ENCODE data around the gene S100PBP.
A peak's percentile ranks its signal among the peaks of the same experiment; 100 is the strongest.

S100PBP gene
- 102 to 154 (median 129) reads per million in 4 experiments for total RNA-seq

DNA sequence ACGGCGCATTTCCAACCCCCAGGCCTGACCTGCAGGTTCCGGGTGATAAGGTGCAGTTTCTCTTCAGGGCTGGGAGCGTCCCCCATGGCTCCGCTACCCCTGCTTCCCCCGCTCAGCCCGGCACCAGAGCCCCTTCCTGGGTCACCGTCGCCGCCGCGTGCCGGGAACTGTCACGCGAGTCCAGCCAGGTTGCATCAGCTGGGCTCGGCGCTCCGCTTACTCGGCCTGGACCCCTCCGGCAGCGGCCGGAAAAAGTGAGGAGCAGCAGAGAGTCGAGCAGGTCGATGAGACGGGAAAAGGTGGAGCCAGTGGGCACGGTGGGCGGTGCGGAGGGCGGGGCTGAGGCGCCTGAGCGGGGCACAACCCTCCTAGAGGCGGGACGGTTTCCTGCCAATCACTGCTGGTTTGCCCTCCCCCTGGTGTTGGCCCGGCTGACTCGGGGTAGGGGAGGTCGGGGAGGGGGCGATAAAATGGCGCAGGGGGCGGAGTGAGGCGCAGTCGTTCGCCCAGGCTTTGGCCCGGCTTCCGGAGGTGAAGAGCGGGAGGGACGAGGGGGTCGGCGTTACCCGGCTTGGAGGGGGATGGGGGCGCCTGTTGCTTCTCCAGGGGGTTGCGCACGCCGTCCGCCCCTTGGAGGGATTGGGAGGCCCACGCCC lies at the start of gene S100PBP, which contains the start of gene YARS1:
Gene S100PBP, plus strand, starts transcription at position 495 of the 656 bp plus-strand sequence. CDS start 8,447 bp downstream, outside the sequence.
Gene YARS1, minus strand, starts transcription at position 200 of the 656 bp plus-strand sequence. Its CDS starts 114 bp downstream, at position 86.
- peak; percentile 98 for DNase-seq

GRCh38 chr1:32768110-32768850 lies 49.2 kb upstream of the S100PBP start:
- DNase-seq: no peak

DNA sequence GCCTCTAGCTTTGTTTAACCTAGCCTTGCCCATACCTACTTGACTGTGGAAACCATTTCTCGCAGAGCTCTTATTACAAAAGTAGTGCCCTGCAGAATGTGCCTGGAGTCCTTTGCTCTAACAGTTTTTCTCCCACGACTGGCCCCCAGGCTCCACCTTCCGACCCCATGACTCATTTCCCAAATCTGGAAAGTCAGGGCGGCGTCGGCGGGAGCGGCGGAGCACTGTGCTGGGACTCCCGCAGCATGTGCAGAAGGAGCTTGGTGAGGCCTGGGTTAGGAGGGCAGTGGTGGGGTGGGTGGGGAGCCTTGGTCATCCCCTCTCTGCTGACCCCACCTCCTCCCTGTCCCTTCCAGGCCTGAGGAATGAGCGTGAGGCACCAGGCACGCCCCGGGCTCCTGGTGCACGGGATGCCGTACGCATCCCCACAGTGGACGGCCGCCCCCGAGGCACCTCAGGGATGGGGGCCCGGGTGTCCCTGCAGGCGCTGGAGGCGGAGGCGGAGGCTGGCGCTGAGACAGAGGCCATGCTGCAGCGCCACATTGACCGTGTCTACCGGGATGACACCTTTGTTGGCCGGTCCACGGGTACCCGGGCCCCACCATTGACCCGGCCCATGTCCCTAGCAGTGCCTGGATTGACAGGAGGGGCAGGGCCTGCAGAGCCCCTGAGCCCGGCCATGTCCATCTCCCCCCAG lies 47.8 kb upstream of the S100PBP start:
- DNase-seq: no peak

- no peak for DNase-seq
Measured at GRCh38 chr1:32770221-32770731, 47.2 kb upstream of the S100PBP start.

DNA sequence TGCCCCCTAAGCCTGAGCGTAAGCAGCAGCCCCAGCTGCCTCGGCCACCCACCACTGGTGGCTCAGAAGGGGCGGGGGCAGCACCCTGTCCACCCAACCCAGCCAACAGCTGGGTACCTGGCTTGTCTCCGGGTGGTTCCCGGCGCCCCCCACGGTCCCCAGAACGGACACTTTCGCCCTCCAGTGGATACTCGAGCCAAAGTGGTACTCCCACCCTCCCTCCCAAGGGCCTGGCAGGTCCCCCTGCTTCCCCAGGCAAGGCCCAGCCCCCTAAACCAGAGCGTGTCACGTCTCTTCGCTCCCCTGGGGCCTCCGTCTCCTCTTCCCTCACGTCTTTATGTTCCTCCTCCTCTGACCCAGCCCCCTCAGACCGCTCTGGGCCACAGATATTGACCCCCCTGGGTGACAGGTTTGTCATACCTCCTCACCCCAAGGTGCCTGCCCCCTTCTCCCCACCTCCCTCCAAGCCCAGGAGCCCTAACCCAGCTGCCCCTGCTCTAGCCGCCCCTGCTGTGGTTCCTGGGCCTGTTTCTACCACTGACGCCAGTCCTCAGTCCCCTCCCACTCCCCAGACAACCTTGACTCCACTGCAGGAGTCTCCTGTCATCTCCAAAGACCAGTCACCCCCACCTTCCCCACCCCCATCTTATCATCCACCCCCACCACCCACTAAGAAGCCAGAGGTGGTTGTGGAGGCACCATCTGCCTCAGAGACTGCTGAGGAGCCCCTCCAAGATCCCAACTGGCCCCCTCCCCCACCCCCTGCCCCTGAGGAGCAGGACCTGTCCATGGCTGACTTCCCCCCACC lies 46.5 kb upstream of the S100PBP start:
- no peak for DNase-seq

- DNase-seq: no peak
Measured at GRCh38 chr1:32771561-32772280, 45.7 kb upstream of the S100PBP start.

DNA sequence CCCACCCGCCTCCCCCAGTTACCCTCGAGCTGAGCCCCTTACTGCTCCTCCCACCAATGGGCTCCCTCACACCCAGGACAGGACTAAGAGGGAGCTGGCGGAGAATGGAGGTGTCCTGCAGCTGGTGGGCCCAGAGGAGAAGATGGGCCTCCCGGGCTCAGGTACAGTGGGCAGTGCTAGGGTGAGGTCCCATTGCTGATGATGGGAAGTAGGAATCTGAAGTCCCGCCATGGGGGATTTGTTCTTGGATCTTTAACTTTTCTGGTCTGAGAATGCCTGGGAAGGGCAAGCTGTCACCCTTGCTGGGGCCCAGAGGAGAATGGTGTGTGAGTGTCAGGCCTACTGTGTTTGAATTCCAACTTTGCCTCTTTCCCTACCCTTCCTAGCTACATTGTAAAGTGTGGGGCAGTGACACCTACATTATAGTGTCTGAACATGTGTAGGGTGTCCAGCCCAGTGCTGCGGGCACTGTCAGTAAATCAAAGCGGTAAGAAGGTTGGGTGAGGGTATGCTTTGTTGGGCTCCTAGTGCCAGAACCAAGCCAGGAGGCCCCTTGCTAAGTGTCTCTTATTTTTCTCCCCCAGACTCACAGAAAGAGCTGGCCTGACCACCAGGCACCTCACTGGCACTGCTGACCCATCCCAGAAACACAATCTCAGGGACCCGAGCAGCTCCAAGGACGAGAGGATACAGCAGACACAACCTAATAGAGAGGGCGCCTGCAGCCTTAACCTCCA lies 45.0 kb upstream of the S100PBP start:
- DNase-seq: no peak

- DNase-seq: peak; percentile 57
Measured at GRCh38 chr1:32773018-32773763, 44.3 kb upstream of the S100PBP start.

- no peak for DNase-seq
Measured at GRCh38 chr1:32773764-32774463, 43.5 kb upstream of the S100PBP start.

DNA sequence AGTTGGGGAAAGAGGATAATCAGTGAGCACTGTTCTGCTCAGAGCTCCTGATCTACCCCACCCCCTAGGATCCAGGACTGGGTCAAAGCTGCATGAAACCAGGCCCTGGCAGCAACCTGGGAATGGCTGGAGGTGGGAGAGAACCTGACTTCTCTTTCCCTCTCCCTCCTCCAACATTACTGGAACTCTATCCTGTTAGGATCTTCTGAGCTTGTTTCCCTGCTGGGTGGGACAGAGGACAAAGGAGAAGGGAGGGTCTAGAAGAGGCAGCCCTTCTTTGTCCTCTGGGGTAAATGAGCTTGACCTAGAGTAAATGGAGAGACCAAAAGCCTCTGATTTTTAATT lies 43.0 kb upstream of the S100PBP start:
- DNase-seq: no peak

- no peak for DNase-seq
Measured at GRCh38 chr1:32774950-32775634, 42.4 kb upstream of the S100PBP start.

- no peak for DNase-seq
Measured at GRCh38 chr1:32775640-32776337, 41.7 kb upstream of the S100PBP start.

- no peak for DNase-seq
Measured at GRCh38 chr1:32779242-32779641, 38.2 kb upstream of the S100PBP start.

GRCh38 chr1:32780005-32780404 lies 37.4 kb upstream of the S100PBP start:
- DNase-seq: no peak

- DNase-seq: no peak
Measured at GRCh38 chr1:32780628-32781234, 36.7 kb upstream of the S100PBP start.

DNA sequence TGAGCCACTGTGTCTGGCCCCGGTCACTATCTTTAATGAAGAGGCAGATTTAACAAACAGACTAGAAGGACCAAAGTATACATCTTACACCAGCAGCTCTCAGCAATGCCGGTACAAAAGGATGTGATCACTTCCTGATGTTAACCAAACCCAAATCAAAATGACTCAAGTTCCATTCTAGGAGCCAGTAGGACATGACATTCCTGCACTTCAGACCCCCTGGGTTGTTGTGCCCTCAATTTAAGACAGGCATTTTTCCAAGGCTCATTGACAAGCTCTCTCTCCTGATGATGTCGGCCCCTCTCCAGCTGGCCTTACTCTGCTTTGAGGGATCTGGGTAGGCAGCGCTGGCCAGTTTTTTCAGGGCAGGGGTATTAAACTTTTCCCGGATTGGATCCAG lies 35.4 kb upstream of the S100PBP start:
- DNase-seq: no peak

DNA sequence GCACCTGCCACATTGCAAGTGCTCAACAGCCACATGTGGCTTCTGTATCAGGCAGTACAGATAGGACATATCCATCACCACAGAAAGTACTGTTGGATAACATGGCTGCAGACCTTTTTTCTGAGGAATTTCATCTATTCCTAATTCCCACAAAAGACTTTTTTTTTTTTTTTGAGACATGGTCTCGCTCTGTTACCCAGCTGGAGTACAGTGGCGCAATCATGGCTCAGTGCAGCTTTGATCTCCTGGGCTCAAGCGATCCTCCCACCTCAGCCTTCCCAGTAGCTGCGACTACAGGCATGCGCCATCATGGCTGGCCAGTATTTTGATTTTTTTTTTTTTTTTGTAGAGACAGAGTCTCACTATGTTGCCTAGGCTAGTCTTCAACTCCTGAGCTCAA lies 33.6 kb upstream of the S100PBP start:
- DNase-seq: no peak

- DNase-seq: no peak
Measured at GRCh38 chr1:32784817-32785216, 32.6 kb upstream of the S100PBP start.
